ENCODE data around the gene GLYATL1B.
"Not testable (repeated sequence)": the region's sequence is repeated elsewhere in the genome, so short reads cannot be mapped to it uniquely, and the experiment has no call there.

Gene GLYATL1B

DNA sequence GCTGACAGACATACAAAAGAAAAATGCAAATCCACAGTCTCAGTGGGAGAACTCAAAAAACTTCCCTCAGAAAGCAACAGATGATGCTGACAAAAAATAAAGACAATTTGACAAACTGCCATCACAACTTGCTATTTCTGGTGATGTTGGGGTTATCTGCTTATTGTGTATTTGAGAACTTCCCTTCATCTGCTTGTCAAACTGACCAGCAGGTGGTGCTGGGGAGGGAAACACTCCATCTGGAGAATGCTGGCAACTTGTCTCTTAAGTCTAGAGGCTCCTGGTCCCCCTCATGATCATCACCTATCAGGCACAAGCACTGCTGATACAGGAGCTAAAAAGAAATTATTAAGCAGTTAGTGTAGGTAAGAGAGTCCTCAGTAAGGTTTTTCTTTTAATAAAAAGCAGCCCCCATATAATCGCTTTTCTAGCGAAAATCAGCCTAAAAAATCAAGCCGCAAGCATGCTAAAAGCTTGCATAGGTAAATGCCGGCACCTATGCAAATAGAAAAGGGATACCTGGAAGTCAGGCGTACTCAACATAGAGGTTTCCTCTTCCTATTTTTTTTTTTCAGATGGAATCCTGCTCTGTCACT, 11.1 kb downstream of the GLYATL1B start:
- DNase-seq: peak; percentile 2

DNA sequence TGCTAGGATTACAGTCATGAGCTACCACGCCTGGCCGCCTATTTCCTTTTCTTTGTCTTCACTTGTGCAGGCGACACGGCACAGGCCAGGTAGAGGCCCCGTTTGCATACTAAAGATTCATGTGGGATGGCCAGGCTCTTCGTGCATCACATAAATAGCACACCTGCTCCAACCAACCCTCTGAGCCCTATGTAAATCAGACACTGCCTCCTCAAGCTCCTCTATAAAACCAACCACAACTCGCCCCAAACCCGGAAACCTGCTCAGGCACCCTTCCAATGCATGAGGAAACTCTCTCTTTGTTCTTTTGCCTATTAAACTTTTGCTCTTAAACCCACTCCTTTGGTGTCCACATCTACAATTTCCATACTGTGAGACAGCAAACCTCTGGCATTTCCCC, 11.8 kb downstream of the GLYATL1B start:
- not testable (repeated sequence) for DNase-seq

GRCh38 chr11:59102259-59102765, 16.2 kb downstream of the GLYATL1B start:
- DNase-seq: no peak

DNA sequence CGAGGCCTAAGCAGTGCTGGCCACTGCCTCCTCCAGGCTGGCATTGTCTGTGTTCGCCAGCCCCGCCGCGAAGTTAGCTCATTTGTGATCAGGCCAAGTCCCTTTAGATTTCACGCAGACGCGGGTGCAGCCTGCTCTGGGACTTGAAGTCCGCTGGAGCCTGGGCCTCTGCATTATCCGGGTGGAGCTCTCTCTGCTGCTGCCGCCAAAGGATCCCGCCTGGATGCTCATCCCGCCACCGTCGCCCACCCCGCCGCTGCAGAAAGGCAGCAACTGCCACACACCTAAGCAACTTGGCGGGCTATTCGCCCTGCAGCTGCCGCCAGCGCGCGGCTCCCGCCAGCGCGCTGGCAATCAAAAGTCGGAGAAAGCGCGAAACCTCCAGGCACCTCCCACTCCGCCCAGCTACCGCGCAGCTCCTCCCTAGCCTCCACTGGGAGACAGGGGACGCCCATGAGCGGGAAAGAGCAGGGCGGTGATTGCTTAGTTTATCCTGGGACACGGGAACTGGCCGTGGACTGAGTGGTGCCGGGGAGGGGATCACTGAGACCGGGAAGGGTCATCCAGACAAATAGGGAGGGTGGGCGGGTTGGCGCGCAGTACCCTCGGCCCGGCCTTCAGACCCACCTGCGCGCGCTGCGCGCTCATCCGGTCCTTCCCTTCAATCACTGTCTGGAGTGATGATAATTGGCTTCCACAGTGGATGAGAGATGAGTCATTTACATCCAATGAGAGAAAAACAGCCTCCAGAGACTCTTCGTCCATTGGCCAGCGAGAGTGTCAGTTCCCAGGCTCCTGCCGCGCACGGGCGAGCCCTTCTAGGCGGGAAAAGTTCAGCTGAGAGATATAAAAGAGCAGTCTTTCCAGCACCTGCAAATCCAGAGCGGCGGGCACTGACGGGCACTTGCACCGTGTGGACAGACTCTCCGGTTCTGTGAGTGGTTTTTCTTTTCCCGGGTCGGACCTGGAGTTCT, 20.5 kb downstream of the GLYATL1B start, which contains the start of gene FAM111B:
Gene FAM111B (plus strand): TSS at position 875 of the 974 bp plus-strand sequence. CDS start 2,389 bp downstream, outside the sequence.
- DNase-seq: peak; percentile 96

- not testable (repeated sequence) for DNase-seq
Measured at GRCh38 chr11:59107721-59108120, 21.6 kb downstream of the GLYATL1B start.

GRCh38 chr11:59112494-59112893, 26.4 kb downstream of the GLYATL1B start:
- no peak for DNase-seq

- no peak for DNase-seq
Measured at GRCh38 chr11:59114344-59114743, 28.2 kb downstream of the GLYATL1B start.

DNA sequence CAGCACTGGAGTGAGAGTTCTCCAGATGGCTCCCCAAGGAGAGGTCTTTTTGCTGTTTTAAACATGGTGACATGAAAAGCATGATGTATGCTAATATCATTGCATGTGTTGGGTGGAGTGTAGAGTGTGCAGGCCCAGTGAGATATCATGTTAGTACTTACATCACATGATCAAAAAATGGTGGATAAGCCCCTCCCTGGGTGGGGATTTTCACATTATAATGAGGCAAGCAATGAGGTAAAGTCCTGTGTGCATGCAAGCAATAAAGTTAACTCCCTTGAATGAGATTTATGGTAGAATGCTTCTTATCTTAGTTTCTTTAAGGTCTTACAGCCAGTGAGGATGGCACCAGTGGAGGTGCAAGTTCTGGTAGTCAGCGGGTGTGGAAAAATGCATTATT, 29.4 kb downstream of the GLYATL1B start:
- DNase-seq: no peak

DNA sequence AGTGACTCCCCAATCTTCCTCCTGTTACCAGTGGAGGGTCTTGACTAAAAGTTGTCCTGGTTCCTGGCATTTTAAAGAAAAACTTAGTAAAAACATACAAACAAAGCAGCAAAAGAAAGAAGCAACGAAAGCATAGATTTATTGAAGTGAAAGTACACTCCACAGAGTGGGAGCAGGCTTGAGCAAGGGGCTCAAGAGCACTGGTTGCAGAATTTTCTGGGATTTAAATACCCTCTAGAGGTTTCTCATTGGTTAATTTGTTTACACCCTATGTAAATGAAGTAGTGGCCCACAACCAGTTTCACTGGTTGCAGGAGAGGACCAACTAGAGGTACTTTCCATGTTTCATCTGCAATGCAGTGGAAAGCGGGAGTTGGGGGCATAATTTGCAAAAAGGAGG, 31.7 kb downstream of the GLYATL1B start:
- no peak for DNase-seq

- no peak for DNase-seq
Measured at GRCh38 chr11:59119826-59120225, 33.7 kb downstream of the GLYATL1B start.

- peak; percentile 79 for DNase-seq
Measured at GRCh38 chr11:59135648-59136461, 49.7 kb downstream of the GLYATL1B start.

DNA sequence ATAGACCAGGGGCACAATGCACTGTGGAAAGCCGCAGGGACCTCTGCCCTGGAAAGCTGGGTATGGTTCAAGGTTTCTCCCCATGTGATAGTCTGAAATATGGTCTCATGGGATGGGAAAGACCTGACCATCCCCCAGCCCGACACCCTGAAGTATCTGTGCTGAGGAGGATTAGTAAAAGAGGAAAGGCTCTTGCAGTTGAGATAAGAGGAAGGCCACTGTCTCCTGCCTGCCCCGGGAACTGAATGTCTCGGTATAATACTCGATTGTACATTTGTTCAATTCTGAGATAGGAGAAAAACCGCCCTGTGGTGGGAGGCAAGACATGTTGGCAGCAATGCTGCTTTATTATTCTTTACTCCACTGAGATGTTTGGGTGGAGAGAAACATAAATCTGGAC, 50.4 kb downstream of the GLYATL1B start:
- not testable (repeated sequence) for DNase-seq

DNA sequence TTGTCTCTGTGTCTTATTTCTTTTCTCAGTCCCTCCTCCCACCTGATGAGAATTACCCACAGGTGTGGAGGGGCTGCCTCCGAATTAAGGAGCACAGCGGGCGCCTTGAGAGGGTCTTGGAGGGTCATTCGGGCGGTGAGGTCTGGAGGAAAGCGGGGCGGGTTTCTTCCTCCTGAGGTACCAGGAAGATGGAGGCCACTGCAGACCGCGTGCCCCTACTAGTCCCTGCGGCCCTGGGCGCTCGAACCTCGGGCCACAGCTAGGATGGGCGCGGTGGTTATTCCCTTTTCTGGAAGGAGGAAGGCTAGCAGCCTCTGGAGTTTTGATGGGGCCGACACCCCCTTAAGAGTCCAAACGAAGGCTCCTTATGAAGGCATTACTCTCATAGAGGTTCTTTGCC, 51.1 kb downstream of the GLYATL1B start:
- no peak for DNase-seq

GRCh38 chr11:59138643-59139042, 52.5 kb downstream of the GLYATL1B start:
- no peak for DNase-seq

GRCh38 chr11:59141191-59141590, 55.1 kb downstream of the GLYATL1B start:
- no peak for DNase-seq

DNA sequence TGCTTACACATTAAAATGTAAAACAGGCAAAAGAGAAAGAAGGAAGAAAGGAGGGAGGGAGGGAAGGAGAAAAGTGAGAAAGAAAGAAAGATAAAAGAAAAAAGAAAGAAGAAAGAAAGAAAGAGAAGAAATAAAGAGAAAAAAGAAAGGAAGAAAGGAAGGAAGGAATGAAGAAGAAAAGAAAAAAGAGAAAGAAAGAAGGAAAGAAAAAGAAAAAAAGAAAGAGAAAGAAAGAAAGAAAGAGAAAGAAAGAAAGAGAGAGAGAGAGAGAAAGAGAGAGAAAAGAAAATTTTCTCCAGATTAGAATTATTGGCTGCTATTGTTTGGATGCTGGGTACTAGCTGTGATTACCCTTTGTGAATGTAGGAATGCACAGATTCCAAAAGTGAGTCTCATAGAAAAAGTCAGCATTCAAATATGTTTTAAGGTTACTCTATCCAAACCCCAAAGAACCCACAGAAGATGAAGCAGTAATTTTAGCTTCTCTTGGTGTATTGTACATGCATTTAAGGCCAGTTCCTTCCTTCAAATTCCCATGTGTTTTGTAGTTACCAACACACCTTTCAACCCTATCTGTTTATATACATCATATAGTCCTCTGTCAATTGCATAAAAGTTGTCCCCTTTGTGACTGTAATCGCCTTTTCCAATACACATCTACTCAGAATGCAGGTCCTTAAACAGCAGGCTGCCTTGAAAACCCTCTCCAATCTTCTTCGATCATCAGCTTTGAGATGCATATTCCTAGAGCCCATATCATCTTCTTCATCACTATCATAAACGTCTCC, 55.8 kb downstream of the GLYATL1B start:
- DNase-seq: no peak

GRCh38 chr11:59142530-59143507, 56.7 kb downstream of the GLYATL1B start, which contains the start of gene FAM111A:
FAM111A (plus strand) TSS chr11:59142856; CDS start chr11:59148873, 6,017 bp downstream.
- DNase-seq: peak; percentile 65

DNA sequence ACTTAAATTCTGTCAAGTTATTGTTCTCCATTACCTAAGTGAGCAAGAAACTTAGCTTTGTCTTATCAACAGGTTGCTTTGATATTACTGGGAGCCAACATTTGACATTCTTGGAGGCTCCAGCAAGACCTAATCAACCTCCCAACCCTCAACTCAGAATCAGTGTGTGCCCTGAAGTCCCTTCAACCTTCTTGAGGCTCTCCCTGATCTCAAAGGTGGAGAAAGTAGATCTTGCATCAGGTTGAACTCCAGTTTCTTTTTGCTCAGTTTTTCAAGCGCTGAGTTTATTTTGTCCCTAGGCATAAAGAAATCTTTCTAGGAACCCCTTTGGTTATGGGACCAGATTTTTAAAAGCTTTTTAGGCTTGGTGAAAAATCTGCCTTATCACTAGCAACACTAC, 58.0 kb downstream of the GLYATL1B start:
- no peak for DNase-seq

Measured in NCI-H1092 (cell line).